HepG2 (cell line): ENCODE data around the gene LIFR. TPM values are rescaled to one million over a fixed set of nuclear protein-coding genes. Genes with fewer than 3 reads are reported as not detected.

Source experiments
- ARID4A ChIP-seq: sonication (generic); formaldehyde crosslinking; IDR thresholded peaks from 2 replicates; pipeline ENCODE4 v1.5.0; 2020; ENCODE audit warnings: mild to moderate bottlenecking, missing genetic modification reagents, borderline replicate concordance
- HDAC2 ChIP-seq: sonication (generic); formaldehyde crosslinking; IDR thresholded peaks from 2 replicates; pipeline ENCODE4 v1.4.0; 2020; ENCODE audit warnings: missing genetic modification reagents
- MTERF4 ChIP-seq: sonication (generic); formaldehyde crosslinking; IDR thresholded peaks from 2 replicates; pipeline ENCODE4 v1.8.0; 2023; ENCODE audit warnings: mild to moderate bottlenecking, missing genetic modification reagents
- THAP11 ChIP-seq: IDR thresholded peaks from 2 replicates; pipeline ENCODE4 v1.6.1; 2016; ENCODE audit warnings: missing biosample characterization, missing genetic modification reagents
- YEATS4 ChIP-seq: sonication (generic); formaldehyde crosslinking; IDR thresholded peaks from 2 replicates; pipeline ENCODE4 v1.4.0; 2020; ENCODE audit warnings: missing genetic modification reagents, borderline replicate concordance
- YY1 ChIP-seq: IDR thresholded peaks from 2 replicates; pipeline ENCODE4 v1.6.1; 2011; ENCODE audit warnings: low read length, low read depth, moderate library complexity, mild to moderate bottlenecking; ENCODE audit not compliant: insufficient read depth, insufficient replicate concordance
- ZNF770 ChIP-seq: sonication (generic); formaldehyde crosslinking; IDR thresholded peaks from 2 replicates; pipeline ENCODE4 v1.5.0; 2020; ENCODE audit warnings: mild to moderate bottlenecking, missing genetic modification reagents
- ZSCAN31 ChIP-seq: sonication (generic); formaldehyde crosslinking; IDR thresholded peaks from 2 replicates; pipeline ENCODE4 v1.5.0; 2020; ENCODE audit warnings: low read depth, mild to moderate bottlenecking, missing genetic modification reagents
- polyA plus RNA-seq, 8 experiments: library from polyadenylated mRNA; depleted of rRNA in 3 of 8; stranded (reverse) in 7 of 8; unstranded in 1 of 8; fragments of >200 nt; fragmentation: Illumina TruSeq in 4 of 8; extraction: Trizol in 4 of 8; gene quantifications; 2 replicates each; pipeline versions ENCODE4 v1.2.1 to v1.2.3, GENCODE V29; 2011 to 2016; ENCODE audit warnings: low read depth in 4 of 8, missing spikeins in 1 of 8, mixed read lengths in 1 of 8; ENCODE audit not compliant: insufficient read depth in 1 of 8
- total RNA-seq, 5 experiments: library from RNA; depleted of rRNA; stranded (reverse); fragments of >200 nt; fragmentation: Illumina TruSeq; extraction: Trizol; gene quantifications; 2 replicates each; pipeline ENCODE4 v1.2.3, GENCODE V29; 2016; ENCODE audit warnings: low read depth in 1 of 5
- TF ChIP-seq, protein P1 (sequence below): sonication (generic); formaldehyde crosslinking; IDR thresholded peaks from 2 replicates; pipeline ENCODE4 v1.4.0; 2020; ENCODE audit warnings: mild to moderate bottlenecking, missing genetic modification reagents
- TF ChIP-seq, protein P2 (sequence below): sonication (generic); formaldehyde crosslinking; IDR thresholded peaks from 2 replicates; pipeline ENCODE4 v1.4.0; 2020; ENCODE audit warnings: missing genetic modification reagents
- TF ChIP-seq, protein P3 (sequence below): sonication (generic); formaldehyde crosslinking; IDR thresholded peaks from 2 replicates; pipeline ENCODE4; 2020; ENCODE audit warnings: missing genetic modification reagents, mild to moderate bottlenecking, borderline replicate concordance

The LIFR gene
- total and polyA plus RNA-seq, 2 of the 13 experiments (the other 11 are each of a cell fraction or from before 2014, with no cell fraction given), result 6.3 to 25.2 TPM

- TF ChIP-seq ARID4A (peak; percentile 58; the same call in 1 of the 2 replicates), YY1 (peak; percentile 16), MTERF4 (CRISPR knock-in tag) (peak; percentile 51), THAP11 (CRISPR knock-in tag) (0 out of 2 replicates have a peak, but pooled peaks have one; percentile 12), HDAC2 (CRISPR knock-in tag) (0 out of 2 replicates have a peak, but pooled peaks have one; percentile 21), ZNF770 (CRISPR knock-in tag) (peak; percentile 91), YEATS4 (CRISPR knock-in tag) (no peak), ZSCAN31 (CRISPR knock-in tag) (peak; percentile 65)
- TF ChIP-seq, protein P1, sequence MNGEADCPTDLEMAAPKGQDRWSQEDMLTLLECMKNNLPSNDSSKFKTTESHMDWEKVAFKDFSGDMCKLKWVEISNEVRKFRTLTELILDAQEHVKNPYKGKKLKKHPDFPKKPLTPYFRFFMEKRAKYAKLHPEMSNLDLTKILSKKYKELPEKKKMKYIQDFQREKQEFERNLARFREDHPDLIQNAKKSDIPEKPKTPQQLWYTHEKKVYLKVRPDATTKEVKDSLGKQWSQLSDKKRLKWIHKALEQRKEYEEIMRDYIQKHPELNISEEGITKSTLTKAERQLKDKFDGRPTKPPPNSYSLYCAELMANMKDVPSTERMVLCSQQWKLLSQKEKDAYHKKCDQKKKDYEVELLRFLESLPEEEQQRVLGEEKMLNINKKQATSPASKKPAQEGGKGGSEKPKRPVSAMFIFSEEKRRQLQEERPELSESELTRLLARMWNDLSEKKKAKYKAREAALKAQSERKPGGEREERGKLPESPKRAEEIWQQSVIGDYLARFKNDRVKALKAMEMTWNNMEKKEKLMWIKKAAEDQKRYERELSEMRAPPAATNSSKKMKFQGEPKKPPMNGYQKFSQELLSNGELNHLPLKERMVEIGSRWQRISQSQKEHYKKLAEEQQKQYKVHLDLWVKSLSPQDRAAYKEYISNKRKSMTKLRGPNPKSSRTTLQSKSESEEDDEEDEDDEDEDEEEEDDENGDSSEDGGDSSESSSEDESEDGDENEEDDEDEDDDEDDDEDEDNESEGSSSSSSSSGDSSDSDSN (CRISPR knock-in tag), result peak; percentile 97
- TF ChIP-seq, protein P2, sequence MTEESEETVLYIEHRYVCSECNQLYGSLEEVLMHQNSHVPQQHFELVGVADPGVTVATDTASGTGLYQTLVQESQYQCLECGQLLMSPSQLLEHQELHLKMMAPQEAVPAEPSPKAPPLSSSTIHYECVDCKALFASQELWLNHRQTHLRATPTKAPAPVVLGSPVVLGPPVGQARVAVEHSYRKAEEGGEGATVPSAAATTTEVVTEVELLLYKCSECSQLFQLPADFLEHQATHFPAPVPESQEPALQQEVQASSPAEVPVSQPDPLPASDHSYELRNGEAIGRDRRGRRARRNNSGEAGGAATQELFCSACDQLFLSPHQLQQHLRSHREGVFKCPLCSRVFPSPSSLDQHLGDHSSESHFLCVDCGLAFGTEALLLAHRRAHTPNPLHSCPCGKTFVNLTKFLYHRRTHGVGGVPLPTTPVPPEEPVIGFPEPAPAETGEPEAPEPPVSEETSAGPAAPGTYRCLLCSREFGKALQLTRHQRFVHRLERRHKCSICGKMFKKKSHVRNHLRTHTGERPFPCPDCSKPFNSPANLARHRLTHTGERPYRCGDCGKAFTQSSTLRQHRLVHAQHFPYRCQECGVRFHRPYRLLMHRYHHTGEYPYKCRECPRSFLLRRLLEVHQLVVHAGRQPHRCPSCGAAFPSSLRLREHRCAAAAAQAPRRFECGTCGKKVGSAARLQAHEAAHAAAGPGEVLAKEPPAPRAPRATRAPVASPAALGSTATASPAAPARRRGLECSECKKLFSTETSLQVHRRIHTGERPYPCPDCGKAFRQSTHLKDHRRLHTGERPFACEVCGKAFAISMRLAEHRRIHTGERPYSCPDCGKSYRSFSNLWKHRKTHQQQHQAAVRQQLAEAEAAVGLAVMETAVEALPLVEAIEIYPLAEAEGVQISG (CRISPR knock-in tag), result peak; percentile 62
- TF ChIP-seq, protein P3, sequence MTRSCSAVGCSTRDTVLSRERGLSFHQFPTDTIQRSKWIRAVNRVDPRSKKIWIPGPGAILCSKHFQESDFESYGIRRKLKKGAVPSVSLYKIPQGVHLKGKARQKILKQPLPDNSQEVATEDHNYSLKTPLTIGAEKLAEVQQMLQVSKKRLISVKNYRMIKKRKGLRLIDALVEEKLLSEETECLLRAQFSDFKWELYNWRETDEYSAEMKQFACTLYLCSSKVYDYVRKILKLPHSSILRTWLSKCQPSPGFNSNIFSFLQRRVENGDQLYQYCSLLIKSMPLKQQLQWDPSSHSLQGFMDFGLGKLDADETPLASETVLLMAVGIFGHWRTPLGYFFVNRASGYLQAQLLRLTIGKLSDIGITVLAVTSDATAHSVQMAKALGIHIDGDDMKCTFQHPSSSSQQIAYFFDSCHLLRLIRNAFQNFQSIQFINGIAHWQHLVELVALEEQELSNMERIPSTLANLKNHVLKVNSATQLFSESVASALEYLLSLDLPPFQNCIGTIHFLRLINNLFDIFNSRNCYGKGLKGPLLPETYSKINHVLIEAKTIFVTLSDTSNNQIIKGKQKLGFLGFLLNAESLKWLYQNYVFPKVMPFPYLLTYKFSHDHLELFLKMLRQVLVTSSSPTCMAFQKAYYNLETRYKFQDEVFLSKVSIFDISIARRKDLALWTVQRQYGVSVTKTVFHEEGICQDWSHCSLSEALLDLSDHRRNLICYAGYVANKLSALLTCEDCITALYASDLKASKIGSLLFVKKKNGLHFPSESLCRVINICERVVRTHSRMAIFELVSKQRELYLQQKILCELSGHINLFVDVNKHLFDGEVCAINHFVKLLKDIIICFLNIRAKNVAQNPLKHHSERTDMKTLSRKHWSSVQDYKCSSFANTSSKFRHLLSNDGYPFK, result peak; percentile 65; the same call in 1 of the 2 replicates
Measured at GRCh38 chr5:38556599-38557307, at the start of gene LIFR (continued).
